Mononuclear cell (primary cell): ENCODE measurements around the gene CEACAM7. TPM values are rescaled to one million over a fixed set of nuclear protein-coding genes. Genes with fewer than 3 reads are reported as not detected.
"Not testable (repeated sequence)": the region's sequence is repeated elsewhere in the genome, so short reads cannot be mapped to it uniquely, and the experiment has no call there.

Experiments
- H3K27me3 ChIP-seq: 2 replicates; pipeline ENCODE4 v1.6.0; 2011; ENCODE audit warnings: low read length, control low read depth; ENCODE audit not compliant: insufficient read depth
- H3K4me1 ChIP-seq: 2 replicates; pipeline ENCODE4 v1.5.1; 2011; ENCODE audit warnings: mild to moderate bottlenecking, low read length, control low read depth; ENCODE audit not compliant: insufficient read depth
- H3K4me3 ChIP-seq: 2 replicates; pipeline ENCODE4 v1.5.1; 2011; ENCODE audit warnings: mild to moderate bottlenecking, low read length, moderate library complexity
- H3K9me3 ChIP-seq: 2 replicates; pipeline ENCODE4 v1.5.1; 2011; ENCODE audit warnings: low read depth, mild to moderate bottlenecking, control low read depth, low read length
- total RNA-seq: library from RNA; depleted of rRNA; stranded (reverse); fragments of >200 nt; gene quantifications from one replicate; pipeline ENCODE4 v1.2.3, GENCODE V29; 2012

CEACAM7 gene
- total RNA-seq, result not detected

- Histone ChIP-seq H3K9me3 (peaks cover 5% of the 10 kb centered on the region), H3K4me1 (no peaks in the 10 kb centered on the region), H3K4me3 (no peak within 1 kb of the TSS), H3K27me3 (peaks cover 10% of the 10 kb centered on the region)
Measured at GRCh38 chr19:41688098-41688497, at the start of gene CEACAM7. Gene CEACAM7 (minus strand): TSS chr19:41688270. CDS start chr19:41688165, 105 bp downstream.

- no peaks in the 10 kb centered on the region for H3K4me1 ChIP-seq
- no peak overlapping the region for H3K4me3 ChIP-seq
- no peaks in the 10 kb centered on the region for H3K9me3 ChIP-seq
- H3K27me3 ChIP-seq, result peaks cover 3% of the 10 kb centered on the region
Measured at GRCh38 chr19:41735071-41735600, 47.1 kb upstream of the CEACAM7 start.

GRCh38 chr19:41734585-41734984, 46.5 kb upstream of the CEACAM7 start:
- H3K4me1 ChIP-seq, result no peaks in the 10 kb centered on the region
- H3K4me3 ChIP-seq, result no peak overlapping the region
- H3K9me3 ChIP-seq, result no peaks in the 10 kb centered on the region
- H3K27me3 ChIP-seq, result peaks cover 3% of the 10 kb centered on the region

GRCh38 chr19:41734156-41734555, 46.1 kb upstream of the CEACAM7 start:
- Histone ChIP-seq H3K4me3 (no peak overlapping the region), H3K27me3 (peaks cover 3% of the 10 kb centered on the region), H3K4me1 (no peaks in the 10 kb centered on the region), H3K9me3 (no peaks in the 10 kb centered on the region)

- Histone ChIP-seq H3K27me3 (peaks cover 8% of the 10 kb centered on the region), H3K4me3 (no peak overlapping the region), H3K4me1 (no peaks in the 10 kb centered on the region), H3K9me3 (no peaks in the 10 kb centered on the region)
Measured at GRCh38 chr19:41726493-41726892, 38.4 kb upstream of the CEACAM7 start.

GRCh38 chr19:41720103-41720502, 32.0 kb upstream of the CEACAM7 start:
- H3K4me3 ChIP-seq, result no peak overlapping the region
- no peaks in the 10 kb centered on the region for H3K4me1 ChIP-seq
- no peaks in the 10 kb centered on the region for H3K9me3 ChIP-seq
- peaks cover 3% of the 10 kb centered on the region for H3K27me3 ChIP-seq

- Histone ChIP-seq H3K9me3 (no peaks in the 10 kb centered on the region), H3K4me3 (no peak overlapping the region), H3K4me1 (no peaks in the 10 kb centered on the region), H3K27me3 (no peaks in the 10 kb centered on the region)
Measured at GRCh38 chr19:41718761-41719160, 30.7 kb upstream of the CEACAM7 start.

GRCh38 chr19:41714598-41714997, 26.5 kb upstream of the CEACAM7 start:
- Histone ChIP-seq H3K4me1 (no peaks in the 10 kb centered on the region), H3K9me3 (no peaks in the 10 kb centered on the region), H3K4me3 (no peak overlapping the region), H3K27me3 (no peaks in the 10 kb centered on the region)

- no peaks in the 10 kb centered on the region for H3K27me3 ChIP-seq
- H3K9me3 ChIP-seq, result no peaks in the 10 kb centered on the region
- no peaks in the 10 kb centered on the region for H3K4me1 ChIP-seq
- no peak overlapping the region for H3K4me3 ChIP-seq
Measured at GRCh38 chr19:41711376-41712261, 23.5 kb upstream of the CEACAM7 start.

GRCh38 chr19:41709951-41710645, 22.0 kb upstream of the CEACAM7 start:
- Histone ChIP-seq H3K27me3 (no peaks in the 10 kb centered on the region), H3K9me3 (no peaks in the 10 kb centered on the region), H3K4me1 (no peaks in the 10 kb centered on the region), H3K4me3 (no peak overlapping the region)

GRCh38 chr19:41709516-41709915, 21.4 kb upstream of the CEACAM7 start:
- H3K9me3 ChIP-seq, H3K27me3 ChIP-seq, H3K4me3 ChIP-seq, H3K4me1 ChIP-seq: not testable (repeated sequence)

GRCh38 chr19:41708481-41708880, 20.4 kb upstream of the CEACAM7 start, which contains the start of gene CEACAM5:
Gene CEACAM5 (plus strand): TSS chr19:41708626. CDS start chr19:41708732, 106 bp downstream.
- no peak within 1 kb of the TSS for H3K4me3 ChIP-seq
- no peaks in the 10 kb centered on the region for H3K27me3 ChIP-seq

GRCh38 chr19:41707871-41708371, 19.9 kb upstream of the CEACAM7 start:
- Histone ChIP-seq H3K9me3 (no peaks in the 10 kb centered on the region), H3K27me3 (no peaks in the 10 kb centered on the region), H3K4me3 (no peak overlapping the region), H3K4me1 (no peaks in the 10 kb centered on the region)

More at GRCh38 chr19:41708481-41708880, 20.4 kb upstream of the CEACAM7 start, which contains the start of gene CEACAM5:
- Histone ChIP-seq H3K9me3 (no peaks in the 10 kb centered on the region), H3K4me1 (no peaks in the 10 kb centered on the region)

- H3K27me3 ChIP-seq, result no peaks in the 10 kb centered on the region
- H3K4me1 ChIP-seq, result no peaks in the 10 kb centered on the region
- H3K9me3 ChIP-seq, result no peaks in the 10 kb centered on the region
- no peak overlapping the region for H3K4me3 ChIP-seq
Measured at GRCh38 chr19:41707502-41707812, 19.4 kb upstream of the CEACAM7 start.
